Cardiac muscle cell (in vitro differentiated cells and primary cell): ENCODE results near the gene OR2W1. TPM values are rescaled to one million over a fixed set of nuclear protein-coding genes. Genes with fewer than 3 reads are reported as not detected.

Experiments
- DNase-seq, 2 donors: peaks; one replicate each; pipeline versions ENCODE4 v3.0.0 to v3.0.0-alpha.2; 2010 to 2017; ENCODE audit warnings: low read depth in 1 of 2, low spot score in 1 of 2
- H3K27ac ChIP-seq: fragments of 200-600 bp; sonication (generic); 2 replicates; pipeline ENCODE4 v1.5.1; 2016
- H3K27me3 ChIP-seq: fragments of 200-600 bp; sonication (generic); 2 replicates; pipeline ENCODE4 v1.6.0; 2016; ENCODE audit warnings: control low read depth
- H3K36me3 ChIP-seq: fragments of 200-600 bp; sonication (generic); 2 replicates; pipeline ENCODE4 v1.5.1; 2016; ENCODE audit warnings: control low read depth
- H3K4me1 ChIP-seq: fragments of 200-600 bp; sonication (generic); 2 replicates; pipeline ENCODE4 v1.8.1; 2017; ENCODE audit warnings: low read depth, mild to moderate bottlenecking, mixed run types
- H3K4me3 ChIP-seq: fragments of 200-600 bp; sonication (generic); 2 replicates; pipeline ENCODE4 v1.5.1; 2016; ENCODE audit warnings: mild to moderate bottlenecking
- H3K9me3 ChIP-seq: fragments of 200-600 bp; sonication (generic); 2 replicates; pipeline ENCODE4 v1.5.1; 2017; ENCODE audit warnings: low read depth, mild to moderate bottlenecking, control low read depth
- polyA plus RNA-seq: library from polyadenylated mRNA; unstranded; fragments of >200 nt; fragmentation: Nextera tagmentation; extraction: Ambion mirVana; gene quantifications from 2 replicates; pipeline ENCODE4 v1.2.1, GENCODE V29; 2016
- total RNA-seq: library from RNA; depleted of rRNA; stranded (reverse); fragments of >200 nt; gene quantifications from 2 replicates; pipeline ENCODE4 v1.2.3, GENCODE V29; 2016
- TF ChIP-seq, protein P1 (sequence below): IDR thresholded peaks from 2 replicates; pipeline ENCODE4 v1.5.1; 2012; ENCODE audit warnings: low read depth, mild to moderate bottlenecking, low read length

Gene OR2W1, protein sequence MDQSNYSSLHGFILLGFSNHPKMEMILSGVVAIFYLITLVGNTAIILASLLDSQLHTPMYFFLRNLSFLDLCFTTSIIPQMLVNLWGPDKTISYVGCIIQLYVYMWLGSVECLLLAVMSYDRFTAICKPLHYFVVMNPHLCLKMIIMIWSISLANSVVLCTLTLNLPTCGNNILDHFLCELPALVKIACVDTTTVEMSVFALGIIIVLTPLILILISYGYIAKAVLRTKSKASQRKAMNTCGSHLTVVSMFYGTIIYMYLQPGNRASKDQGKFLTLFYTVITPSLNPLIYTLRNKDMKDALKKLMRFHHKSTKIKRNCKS
- total RNA-seq (not detected in 2 replicates), polyA plus RNA-seq (not detected in 2 replicates)

DNA sequence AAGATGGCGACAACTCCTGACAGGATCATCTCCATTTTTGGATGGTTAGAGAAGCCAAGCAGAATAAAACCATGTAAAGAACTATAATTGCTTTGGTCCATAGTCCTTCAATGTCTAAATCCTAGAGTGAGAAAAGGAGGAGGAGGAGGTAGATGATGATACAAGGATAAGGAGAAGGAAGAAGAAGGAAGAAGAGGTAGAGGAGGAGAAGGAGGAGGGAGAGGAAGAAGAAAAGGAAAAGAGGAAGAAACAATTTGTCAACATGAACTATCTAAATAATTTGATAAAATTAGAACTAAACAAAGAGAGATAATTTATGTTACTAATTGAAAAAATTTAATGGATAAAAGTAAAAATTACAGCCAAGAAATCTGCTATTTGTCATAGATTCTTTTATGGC, at the start of gene OR2W1:
Gene OR2W1 (minus strand): TSS at position 101 of the 400 bp plus-strand sequence. CDS start 0 bp downstream, at position 101.
- no peak within 1 kb of the TSS for H3K4me3 ChIP-seq

DNA sequence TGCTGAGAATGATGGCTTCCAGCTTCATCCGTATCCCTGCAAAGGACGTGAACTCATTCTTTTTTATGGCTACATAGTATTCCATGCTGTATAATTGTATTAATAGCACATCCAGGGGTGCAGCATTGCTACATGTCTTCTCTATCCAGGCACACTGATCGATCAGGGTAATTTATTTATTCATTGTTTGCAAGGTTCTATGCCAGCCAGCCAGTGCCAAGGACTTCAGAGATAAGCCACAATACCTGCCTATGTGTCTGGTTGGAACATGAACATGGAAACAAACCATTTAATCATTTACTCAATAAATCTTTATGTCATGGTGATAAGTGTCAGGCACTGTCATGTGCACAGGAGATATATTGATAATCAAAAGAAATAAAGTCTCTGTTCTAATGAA, 48.0 kb upstream of the OR2W1 start:
- Histone ChIP-seq H3K4me3 (no peak overlapping the region), H3K36me3 (no peaks in the 10 kb centered on the region), H3K27ac (no peak overlapping the region), H3K9me3 (no peaks in the 10 kb centered on the region), H3K27me3 (no peaks in the 10 kb centered on the region), H3K4me1 (no peaks in the 10 kb centered on the region)
- no peak for DNase-seq
- TF ChIP-seq, protein P1, sequence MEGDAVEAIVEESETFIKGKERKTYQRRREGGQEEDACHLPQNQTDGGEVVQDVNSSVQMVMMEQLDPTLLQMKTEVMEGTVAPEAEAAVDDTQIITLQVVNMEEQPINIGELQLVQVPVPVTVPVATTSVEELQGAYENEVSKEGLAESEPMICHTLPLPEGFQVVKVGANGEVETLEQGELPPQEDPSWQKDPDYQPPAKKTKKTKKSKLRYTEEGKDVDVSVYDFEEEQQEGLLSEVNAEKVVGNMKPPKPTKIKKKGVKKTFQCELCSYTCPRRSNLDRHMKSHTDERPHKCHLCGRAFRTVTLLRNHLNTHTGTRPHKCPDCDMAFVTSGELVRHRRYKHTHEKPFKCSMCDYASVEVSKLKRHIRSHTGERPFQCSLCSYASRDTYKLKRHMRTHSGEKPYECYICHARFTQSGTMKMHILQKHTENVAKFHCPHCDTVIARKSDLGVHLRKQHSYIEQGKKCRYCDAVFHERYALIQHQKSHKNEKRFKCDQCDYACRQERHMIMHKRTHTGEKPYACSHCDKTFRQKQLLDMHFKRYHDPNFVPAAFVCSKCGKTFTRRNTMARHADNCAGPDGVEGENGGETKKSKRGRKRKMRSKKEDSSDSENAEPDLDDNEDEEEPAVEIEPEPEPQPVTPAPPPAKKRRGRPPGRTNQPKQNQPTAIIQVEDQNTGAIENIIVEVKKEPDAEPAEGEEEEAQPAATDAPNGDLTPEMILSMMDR = no peak

More for the DNA sequence above, at the start of gene OR2W1:
- H3K27ac ChIP-seq = no peak within 1 kb of the TSS
- no peaks in the 10 kb centered on the region for H3K36me3 ChIP-seq
- H3K4me1 ChIP-seq = no peaks in the 10 kb centered on the region
- TF ChIP-seq, protein P1 = no peak
- no peaks in the 10 kb centered on the region for H3K9me3 ChIP-seq
- DNase-seq = no peak
- H3K27me3 ChIP-seq = peaks cover 24% of the 10 kb centered on the region

DNA sequence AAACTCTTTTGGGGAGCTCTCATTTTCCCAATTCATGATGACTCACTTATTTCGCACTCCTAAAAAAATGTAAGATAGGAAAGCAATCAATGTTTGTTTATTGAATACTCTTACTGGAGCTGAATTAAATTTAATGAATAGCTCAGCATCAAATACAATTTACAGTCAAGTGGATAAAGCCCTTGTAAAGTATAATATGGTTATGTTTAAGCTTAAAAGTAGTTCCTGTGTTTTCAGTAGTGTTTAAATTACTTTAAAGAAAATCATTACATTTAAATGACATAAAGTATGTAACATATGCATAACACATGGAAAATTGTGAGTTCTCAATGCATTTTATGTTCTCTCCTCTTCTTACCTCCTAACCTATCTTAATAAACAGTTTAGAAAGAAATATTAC, 42.2 kb upstream of the OR2W1 start, which contains the start of gene OR2B3:
Gene OR2B3 (minus strand): TSS at position 101 of the 400 bp plus-strand sequence. CDS start 65 bp downstream, at position 36.
- H3K4me1 ChIP-seq = no peaks in the 10 kb centered on the region
- DNase-seq = no peak
- no peak within 1 kb of the TSS for H3K27ac ChIP-seq
- no peaks in the 10 kb centered on the region for H3K9me3 ChIP-seq
- no peak within 1 kb of the TSS for H3K4me3 ChIP-seq
- H3K36me3 ChIP-seq = no peaks in the 10 kb centered on the region
- TF ChIP-seq, protein P1 = no peak
- no peaks in the 10 kb centered on the region for H3K27me3 ChIP-seq

DNA sequence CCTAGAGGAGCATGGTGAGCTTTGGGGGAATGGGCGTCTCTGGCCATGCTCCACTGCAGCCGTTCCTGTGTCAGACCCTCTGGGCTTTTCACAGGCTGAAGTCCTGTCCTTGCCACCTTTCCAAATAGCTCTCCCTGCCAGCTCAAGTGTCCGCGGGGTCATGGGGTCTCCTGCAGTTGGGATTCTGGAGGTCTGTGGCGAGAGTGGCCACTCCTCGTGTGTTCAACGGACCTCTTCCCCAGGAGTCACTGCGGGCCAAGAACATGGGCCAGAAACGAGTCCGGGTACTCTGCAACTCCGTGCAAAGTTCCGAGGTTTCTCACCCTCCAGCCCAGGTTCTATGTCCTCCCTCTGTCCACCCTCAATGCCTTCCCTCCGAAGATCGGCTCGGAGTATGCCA, 37.5 kb upstream of the OR2W1 start:
- H3K9me3 ChIP-seq = no peaks in the 10 kb centered on the region
- no peak for DNase-seq
- H3K27ac ChIP-seq = no peak overlapping the region
- TF ChIP-seq, protein P1 = no peak
- H3K36me3 ChIP-seq = no peaks in the 10 kb centered on the region
- H3K27me3 ChIP-seq = no peaks in the 10 kb centered on the region
- H3K4me3 ChIP-seq = no peak overlapping the region
- no peaks in the 10 kb centered on the region for H3K4me1 ChIP-seq

DNA sequence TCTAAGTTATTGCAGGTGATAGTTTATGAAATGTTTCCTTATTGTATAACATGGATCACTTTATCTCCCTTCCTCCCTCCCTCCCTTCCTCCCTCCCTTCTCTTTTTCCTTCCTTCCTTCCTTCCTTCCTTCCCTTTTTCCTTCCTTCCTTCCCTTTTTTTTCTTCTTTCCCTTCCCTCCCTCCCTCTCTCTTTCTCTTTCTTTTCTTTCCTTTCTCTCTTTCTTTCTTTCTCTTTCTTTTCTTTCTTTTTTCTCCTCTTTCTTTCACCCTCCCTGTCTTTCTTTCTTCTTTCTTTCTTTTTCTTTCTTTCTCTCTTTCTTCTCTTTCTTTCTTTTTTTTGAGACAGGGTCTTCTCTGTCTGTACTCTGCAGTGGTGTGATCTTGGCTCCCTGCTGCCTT, 36.3 kb upstream of the OR2W1 start:
- H3K27ac ChIP-seq = no peak overlapping the region
- no peaks in the 10 kb centered on the region for H3K4me1 ChIP-seq
- no peaks in the 10 kb centered on the region for H3K36me3 ChIP-seq
- no peak overlapping the region for H3K4me3 ChIP-seq
- TF ChIP-seq, protein P1 = no peak
- DNase-seq = no peak
- no peaks in the 10 kb centered on the region for H3K9me3 ChIP-seq
- H3K27me3 ChIP-seq = peaks cover 6% of the 10 kb centered on the region
